NCI-H1417 treated with DMSO at 0.1 percent for 48 hours (cell line): ENCODE data around the gene CDC42BPA.

Experiments used
- DNase-seq: peaks from one replicate; lab custom pipeline; 2025; lab: John Stamatoyannopoulos, UW

The CDC42BPA gene

GRCh38 chr1:226993814-226994585 is 324.3 kb downstream of the CDC42BPA start:
- DNase-seq: no peak

DNA sequence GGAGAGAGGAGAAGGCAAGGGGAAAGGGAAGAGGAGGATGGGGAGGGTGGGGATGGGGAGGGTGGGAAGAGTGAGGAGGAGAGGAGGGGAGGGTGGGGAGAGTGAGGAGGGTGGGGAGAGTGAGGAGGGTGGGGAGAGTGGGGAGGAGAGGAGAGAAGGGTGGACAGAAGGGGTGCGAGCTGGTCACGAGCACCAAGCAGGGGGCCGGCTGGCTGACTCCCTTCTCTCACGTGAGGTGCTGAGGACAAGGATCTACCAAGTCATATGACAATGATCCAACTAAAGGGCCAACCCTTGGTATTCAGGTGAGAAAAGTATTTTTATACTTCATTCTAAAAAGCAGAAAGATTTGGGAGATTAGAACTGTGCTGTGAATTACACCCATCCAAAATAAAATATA is 326.4 kb downstream of the CDC42BPA start:
- DNase-seq: no peak

GRCh38 chr1:226990133-226990716 is 328.1 kb downstream of the CDC42BPA start:
- no peak for DNase-seq

GRCh38 chr1:226989085-226989920 is 329.0 kb downstream of the CDC42BPA start:
- no peak for DNase-seq

GRCh38 chr1:226988334-226988666 is 330.0 kb downstream of the CDC42BPA start:
- no peak for DNase-seq

DNA sequence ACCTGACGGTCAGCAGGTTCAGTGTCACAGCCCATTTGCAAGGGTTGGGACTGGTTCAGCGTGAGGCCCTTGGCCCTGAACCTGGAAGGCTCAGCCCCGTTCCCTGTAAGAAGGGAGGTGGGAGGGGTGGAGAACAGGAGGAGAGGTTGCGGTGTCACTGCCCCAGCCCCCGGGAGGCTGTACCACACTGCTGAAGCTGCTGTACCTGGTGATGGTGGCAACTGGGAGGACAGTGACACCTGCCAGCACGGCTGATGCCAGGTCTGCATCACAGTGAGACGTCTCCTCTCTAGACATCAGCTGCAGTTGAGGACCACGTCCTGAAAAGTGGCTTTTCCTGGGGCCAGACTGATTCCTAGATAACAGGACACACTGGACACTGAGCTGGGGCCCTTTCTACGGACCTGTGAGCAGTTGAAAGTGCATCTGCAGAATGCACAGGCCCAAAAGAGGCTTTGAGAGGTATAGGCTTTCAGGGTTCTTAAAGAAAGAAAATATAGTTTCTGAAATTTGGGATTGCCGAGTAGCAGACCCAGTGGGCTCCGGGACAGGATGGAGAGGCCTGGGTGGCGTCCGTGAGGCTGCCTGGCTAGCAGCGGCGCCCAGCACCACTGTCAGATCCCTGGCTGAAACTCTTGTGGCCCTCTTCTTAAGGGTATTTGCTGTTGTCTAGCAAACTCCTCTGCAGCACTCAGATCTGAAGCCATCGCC is 330.5 kb downstream of the CDC42BPA start:
- DNase-seq: no peak

DNA sequence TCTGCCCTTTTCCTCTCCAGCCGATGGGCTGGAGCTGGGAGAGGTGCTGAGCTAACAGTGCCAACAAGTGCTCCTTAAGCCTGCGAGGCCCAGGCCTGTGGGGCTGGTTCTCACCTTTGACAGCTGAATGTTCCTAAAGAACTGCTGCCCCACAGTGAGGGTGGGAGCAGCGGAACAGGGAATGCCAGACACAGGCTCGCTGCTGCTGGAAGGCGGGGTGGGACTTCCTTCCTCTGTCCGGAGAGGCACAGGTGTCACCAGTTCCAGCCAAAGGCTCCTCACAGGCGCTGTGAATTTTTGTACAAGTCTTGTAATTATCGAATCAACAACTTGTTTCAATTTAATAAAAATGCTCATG is 331.1 kb downstream of the CDC42BPA start:
- DNase-seq: no peak

- no peak for DNase-seq
These were observed 331.7 kb downstream of the CDC42BPA start for GRCh38 chr1:226986496-226987178.

GRCh38 chr1:226985839-226986463 is 332.3 kb downstream of the CDC42BPA start:
- DNase-seq: no peak

DNA sequence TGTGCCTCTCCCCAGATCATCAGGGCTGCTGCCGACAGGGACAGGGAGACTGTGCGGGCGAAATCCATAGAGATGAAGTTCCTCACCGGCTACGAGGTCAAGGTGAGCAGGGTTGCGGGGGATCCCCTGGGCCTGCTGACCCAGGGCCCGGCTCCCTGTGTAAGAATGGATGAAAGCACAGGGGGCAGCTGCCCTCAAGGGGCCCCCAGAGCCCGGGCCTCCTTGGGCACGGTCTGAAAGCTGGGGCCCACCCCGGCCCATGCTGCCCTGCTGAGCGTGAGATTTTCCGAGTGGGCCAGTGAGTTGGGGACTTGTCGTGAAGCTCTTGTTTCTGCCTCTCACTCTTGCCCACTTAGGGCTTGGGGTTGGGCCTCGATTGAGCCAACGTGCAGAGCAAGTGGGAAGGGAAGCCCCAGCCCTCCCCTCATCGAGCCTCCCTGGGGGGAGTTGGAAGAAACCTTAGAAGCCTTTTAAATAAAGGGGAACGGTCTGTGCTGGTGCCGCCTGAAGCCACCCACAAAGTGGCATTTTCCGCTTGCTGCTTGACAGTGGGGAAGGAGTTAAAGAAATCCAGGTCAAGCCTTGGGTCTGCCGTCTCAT is 333.0 kb downstream of the CDC42BPA start:
- no peak for DNase-seq

DNA sequence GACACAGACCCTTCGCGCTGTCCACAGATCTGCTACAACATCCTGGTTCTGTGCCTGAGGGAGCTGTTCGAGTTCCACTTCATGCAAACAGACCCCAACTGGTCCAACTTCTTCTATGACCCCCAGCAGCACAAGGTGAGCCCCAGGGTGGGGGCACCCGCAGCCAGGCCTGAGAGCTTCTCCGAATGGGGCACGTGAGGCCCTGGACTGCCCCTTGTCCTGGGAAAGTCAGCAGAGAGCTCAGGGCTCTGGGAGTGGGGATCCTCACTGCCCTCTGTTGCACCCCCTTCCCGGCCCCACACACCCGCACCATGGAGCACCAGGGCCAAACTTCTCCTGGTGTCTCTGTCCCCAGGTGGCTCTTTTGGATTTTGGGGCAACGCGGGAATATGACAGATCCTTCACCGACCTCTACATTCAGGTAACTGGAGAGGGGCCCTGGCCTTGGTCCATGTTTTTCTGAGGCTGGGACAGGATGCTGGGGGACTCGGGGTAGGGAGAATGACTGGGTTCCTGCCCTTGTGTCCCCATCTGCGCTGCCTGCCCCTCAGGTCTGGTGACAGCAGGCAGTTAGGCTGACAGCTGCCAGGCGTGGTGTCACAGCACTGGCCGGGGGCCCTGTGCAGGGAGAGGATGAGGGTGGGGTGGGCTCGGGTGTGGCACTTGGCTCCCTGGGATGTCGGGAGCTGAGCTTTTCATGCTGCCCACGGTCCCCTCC is 333.6 kb downstream of the CDC42BPA start:
- DNase-seq: no peak

GRCh38 chr1:226983992-226984364 is 334.3 kb downstream of the CDC42BPA start:
- DNase-seq: no peak

- DNase-seq: no peak
These were observed 334.9 kb downstream of the CDC42BPA start for GRCh38 chr1:226983247-226983991.

DNA sequence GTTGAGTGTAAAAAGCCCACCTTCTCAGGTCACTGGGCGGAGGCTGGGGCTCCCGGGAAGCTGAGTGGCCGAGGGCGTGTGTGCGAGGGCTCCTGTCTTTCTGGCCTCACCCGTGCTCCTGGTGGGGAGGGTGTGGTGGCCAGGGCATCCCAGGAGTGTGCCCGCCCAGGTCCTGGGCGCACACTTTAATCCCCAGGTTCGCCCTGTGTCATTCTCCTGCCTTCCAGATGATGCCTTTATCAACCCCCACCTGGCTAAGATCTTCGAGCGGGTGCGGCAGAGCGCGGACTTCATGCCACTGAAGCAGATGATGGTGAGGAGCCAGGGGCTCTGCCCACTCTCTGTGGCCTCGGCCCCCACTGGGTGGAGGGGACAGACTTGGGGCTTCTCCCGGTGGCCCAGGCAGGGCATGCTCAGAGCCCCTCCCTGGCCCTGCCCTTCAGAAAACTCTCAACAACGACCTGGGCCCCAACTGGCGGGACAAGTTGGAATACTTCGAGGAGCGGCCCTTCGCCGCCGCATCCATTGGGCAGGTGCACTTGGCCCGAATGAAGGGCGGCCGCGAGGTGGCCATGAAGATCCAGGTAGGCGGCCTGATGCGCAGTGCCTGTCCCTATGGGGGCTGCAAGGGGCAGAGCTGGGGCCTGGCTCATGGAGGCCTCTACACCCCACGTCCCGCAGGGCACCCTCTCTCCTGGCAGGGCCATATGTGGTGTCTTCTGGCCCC is 335.7 kb downstream of the CDC42BPA start:
- DNase-seq: no peak

DNA sequence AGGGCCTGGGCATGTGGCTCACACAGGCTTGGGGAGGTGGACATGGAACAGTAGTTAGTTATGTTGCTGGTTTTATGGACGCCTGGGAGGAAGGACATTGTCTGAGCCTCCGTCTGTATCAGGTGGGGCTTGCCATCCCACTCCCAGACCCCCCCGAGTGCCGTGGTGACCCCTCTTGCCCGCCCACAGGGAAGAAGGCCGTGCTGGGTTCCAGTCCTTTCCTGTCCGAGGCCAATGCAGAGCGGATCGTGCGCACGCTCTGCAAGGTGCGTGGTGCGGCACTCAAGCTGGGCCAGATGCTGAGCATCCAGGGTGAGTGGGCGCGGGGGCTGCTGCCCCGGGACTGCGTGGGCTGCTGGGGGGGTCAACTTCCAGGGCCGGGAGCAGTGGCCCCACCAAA is 336.5 kb downstream of the CDC42BPA start:
- no peak for DNase-seq

GRCh38 chr1:226981386-226981817 is 336.9 kb downstream of the CDC42BPA start:
- no peak for DNase-seq

DNA sequence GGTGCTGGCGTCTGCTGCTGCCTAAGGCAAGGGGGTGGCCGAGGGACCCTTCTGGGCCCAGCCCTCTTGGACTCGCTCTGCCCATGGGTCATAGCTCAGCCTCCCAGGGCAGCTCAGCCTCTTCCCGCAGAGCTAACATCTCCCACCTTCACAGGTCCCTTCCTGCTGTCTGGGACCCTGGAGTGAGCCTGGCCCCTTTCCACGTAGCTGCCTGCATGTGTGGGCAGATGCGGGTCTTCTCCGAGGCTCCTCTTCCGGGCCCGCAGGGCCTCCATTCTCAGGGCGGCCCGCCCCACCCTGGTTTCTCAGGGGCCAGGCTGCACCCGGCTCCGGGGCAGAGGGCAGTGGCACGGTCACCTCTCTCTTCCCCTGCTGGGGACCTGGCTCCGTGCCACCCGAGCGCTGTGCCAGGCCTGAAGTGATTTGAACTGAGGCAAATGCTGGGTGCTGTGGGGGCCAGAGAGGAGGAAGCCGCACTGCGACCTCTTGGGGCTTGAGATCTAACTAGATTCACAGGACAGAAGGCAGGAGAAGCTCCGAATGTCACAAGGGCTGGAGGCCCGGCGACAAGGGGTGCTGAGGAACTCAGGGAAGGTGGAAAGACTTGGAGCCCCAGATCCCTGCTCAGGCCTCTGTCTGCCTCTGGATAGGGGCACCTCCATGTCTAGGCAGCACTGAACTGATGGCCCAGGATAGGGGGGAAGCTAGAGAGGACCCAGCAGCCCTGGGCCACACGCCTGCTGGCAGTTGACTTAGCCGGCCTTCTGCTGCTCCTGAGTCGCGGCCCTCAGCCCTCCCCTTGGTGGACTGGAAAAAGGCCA is 337.5 kb downstream of the CDC42BPA start:
- DNase-seq: no peak

DNA sequence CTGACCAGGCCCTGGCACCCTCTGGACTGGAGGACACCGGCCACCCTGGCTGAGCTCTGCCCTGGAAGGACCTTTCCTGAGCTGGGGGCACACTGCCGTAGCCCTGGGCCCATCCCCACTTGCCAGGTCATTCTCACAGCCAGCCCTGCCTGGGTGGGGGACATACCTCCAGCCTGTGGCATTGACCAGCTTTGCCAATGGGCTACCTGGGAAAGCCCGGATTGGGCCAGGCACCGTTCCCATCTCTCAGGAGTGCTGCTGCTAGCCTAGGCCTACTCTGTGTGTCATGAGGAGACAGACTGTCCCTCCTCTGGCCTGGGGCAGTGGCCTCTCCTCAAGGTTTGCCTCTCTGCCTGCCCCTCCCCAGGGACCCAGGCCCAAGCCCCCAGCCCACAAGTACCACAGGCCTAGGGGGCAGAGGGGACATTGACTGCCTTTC is 338.2 kb downstream of the CDC42BPA start:
- no peak for DNase-seq
